Coronary artery (tissue), 2 donors: ENCODE results near the gene FOSL1.

Experiments
- DNase-seq: peaks from one replicate; pipeline ENCODE4 v3.0.0-alpha.2; 2017; ENCODE audit warnings: low spot score
- H3K27ac ChIP-seq, 2 donors: fragments of 200-600 bp; sonication (generic); one replicate each; pipeline ENCODE4 v1.5.1; 2016 to 2019
- H3K4me3 ChIP-seq: fragments of 200-600 bp; sonication (generic); 2 replicates; pipeline ENCODE4 v1.5.1; 2016; ENCODE audit warnings: mild to moderate bottlenecking, moderate library complexity
- TF ChIP-seq, protein P1 (sequence below): fragments of 200-600 bp; sonication (generic); IDR thresholded peaks from one replicate; pipeline ENCODE4 v1.5.1; 2019; ENCODE audit warnings: antibody characterized with exemption

The FOSL1 gene

DNA sequence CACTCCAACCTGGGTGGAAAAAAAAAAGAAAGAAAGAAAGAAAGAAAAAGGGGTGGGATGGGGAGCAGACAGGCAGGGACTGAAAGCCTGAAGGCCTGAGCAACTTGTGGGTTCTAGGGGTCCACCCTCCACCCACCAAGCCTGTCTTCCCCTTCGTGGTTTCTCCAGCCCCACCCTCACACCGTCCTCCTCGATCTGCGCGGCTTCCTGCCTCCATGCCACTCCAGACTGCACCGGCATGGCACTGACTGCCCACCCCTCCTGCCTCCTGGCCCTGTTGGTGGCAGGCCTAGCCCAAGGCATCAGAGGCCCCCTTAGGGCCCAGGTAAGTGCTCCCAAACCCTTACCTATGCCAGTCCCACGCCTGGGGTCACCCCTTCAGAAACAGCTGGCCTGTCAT, 20.6 kb downstream of the FOSL1 start, which contains the start of gene CTSW:
TSS of gene CTSW (plus strand) at position 221 of the 400 bp plus-strand sequence. CDS start at position 239, 18 bp downstream.
- TF ChIP-seq, protein P1, sequence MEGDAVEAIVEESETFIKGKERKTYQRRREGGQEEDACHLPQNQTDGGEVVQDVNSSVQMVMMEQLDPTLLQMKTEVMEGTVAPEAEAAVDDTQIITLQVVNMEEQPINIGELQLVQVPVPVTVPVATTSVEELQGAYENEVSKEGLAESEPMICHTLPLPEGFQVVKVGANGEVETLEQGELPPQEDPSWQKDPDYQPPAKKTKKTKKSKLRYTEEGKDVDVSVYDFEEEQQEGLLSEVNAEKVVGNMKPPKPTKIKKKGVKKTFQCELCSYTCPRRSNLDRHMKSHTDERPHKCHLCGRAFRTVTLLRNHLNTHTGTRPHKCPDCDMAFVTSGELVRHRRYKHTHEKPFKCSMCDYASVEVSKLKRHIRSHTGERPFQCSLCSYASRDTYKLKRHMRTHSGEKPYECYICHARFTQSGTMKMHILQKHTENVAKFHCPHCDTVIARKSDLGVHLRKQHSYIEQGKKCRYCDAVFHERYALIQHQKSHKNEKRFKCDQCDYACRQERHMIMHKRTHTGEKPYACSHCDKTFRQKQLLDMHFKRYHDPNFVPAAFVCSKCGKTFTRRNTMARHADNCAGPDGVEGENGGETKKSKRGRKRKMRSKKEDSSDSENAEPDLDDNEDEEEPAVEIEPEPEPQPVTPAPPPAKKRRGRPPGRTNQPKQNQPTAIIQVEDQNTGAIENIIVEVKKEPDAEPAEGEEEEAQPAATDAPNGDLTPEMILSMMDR, result no peak
- no peak within 1 kb of the TSS for H3K4me3 ChIP-seq
- H3K27ac ChIP-seq, result no peak within 1 kb of the TSS
- no peak for DNase-seq

DNA sequence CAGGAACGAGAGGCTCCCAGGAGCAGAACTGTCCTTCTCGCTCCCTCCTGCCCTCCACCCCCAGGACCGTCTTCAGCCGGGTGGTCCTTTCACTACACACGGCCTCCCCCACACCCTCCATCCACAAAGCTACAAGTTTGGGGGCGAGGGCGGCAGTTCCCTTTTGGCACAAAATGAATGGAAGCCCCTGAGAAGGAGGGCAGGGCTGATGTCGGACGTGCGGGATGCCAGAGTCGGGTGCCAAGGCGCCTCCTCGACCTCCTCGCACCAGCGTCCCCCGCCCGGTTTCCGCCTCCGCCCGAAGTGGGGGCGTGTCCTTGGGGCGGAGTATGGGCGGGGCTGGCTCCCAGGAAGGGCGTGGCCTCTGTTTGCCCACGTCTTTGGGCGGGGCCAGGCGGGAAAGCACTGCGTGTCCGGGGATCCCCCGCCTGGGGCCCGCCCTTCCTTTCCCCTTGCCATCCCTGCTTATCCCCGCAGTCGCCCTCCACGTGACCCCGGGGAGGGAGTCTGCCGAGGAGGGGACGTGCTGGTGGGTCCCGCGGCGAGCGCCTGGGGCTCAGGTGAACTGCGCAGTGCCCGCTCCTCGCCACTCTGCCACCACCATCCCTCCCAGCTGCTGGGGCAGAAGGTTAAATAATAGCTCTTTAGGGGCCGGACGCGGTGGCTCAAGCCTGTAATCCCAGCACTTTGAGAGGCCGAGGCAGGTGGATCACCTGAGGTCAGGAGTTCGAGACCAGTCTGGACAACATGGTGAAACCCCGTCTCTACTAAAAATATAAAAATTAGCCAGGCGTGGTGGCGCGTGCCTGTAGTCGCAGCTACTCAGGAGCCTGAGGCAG, 26.7 kb downstream of the FOSL1 start:
- peak; percentile 97 for DNase-seq
- TF ChIP-seq, protein P1, result no peak
- Histone ChIP-seq H3K27ac (peak overlapping the region; percentile 95 to 96), H3K4me3 (peak overlapping the region; percentile 84)

DNA sequence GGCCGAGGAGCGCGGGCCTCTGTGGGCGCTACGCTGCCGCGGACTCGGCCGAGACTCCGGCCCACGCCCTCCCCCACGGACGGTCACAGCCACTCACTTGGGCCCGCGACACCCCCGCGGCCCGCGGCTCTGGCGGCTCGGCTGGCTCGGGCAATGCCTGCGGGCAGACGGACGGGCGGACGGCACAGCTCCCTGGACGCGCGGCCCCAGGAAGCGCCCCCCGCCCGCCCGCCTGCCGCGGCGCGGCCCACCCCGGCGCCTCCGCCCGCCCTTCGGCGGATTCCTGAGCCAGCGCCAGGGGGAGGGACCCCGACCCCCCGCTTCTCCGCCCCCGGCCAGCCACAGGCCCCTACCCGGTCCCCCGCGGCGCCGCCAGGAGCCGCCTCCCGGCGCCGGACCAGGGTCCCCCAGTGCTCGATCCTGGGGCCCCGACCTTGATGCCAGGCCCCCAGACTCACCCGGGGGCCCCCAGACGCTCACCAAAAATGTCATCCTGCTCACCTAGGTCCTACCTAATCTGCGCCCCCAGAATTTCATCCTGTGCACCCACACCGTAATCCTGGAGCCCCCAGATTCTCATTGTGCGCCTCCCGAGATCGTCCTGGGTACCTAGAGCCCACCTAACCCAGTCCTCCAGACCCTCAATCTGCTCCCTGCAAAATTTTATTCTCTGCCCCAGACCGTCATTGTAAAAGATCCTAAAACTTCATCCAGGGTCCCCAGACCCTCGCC, 27.4 kb downstream of the FOSL1 start, which contains the start of gene EFEMP2:
TSS of gene EFEMP2 (minus strand) at position 215 of the 732 bp plus-strand sequence. CDS start 446 bp downstream, outside the sequence.
- Histone ChIP-seq H3K27ac (peak within 1 kb of the TSS; percentile 95 to 96), H3K4me3 (peak within 1 kb of the TSS; percentile 84)
- DNase-seq, result no peak
- TF ChIP-seq, protein P1, result no peak

DNA sequence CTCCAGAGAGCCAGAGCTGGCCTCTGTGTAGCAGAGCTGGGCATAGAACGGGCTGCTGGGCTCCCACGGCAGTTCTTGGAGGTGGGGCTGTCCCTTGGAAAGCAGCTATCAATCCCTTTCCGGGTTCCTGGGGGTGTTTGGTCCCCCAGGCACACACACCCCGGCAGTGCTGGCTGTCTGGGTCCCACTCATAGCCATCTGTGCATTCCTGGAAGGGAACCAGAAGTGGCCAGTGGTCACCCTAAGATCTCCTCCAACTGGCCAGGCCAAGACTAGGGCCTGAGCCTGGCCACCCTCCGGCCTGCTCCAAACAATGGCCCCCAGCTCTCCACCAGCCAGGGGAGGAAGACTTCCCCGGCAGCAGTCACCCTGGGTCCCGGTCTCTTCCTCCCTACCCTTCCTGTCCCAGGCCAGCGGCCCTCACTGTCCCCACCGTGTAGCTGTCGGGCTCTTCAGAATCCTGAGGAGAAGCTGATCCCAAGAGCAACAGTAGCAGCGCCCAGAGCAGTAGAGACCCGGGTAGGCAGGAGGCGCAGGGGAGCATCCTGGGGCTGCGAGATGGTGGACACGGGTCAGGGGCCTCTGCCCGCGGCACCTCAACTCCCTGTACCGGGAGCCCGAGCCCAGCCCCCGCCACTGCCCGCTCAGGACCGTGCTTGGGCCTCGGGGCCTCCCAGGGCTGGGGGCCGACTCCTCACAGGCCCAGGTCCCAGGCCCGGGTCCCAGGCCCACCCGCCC, 28.2 kb downstream of the FOSL1 start:
- TF ChIP-seq, protein P1, result no peak
- DNase-seq, result no peak
- Histone ChIP-seq H3K27ac (peak overlapping the region; percentile 95 to 96), H3K4me3 (peak overlapping the region; percentile 84)

DNA sequence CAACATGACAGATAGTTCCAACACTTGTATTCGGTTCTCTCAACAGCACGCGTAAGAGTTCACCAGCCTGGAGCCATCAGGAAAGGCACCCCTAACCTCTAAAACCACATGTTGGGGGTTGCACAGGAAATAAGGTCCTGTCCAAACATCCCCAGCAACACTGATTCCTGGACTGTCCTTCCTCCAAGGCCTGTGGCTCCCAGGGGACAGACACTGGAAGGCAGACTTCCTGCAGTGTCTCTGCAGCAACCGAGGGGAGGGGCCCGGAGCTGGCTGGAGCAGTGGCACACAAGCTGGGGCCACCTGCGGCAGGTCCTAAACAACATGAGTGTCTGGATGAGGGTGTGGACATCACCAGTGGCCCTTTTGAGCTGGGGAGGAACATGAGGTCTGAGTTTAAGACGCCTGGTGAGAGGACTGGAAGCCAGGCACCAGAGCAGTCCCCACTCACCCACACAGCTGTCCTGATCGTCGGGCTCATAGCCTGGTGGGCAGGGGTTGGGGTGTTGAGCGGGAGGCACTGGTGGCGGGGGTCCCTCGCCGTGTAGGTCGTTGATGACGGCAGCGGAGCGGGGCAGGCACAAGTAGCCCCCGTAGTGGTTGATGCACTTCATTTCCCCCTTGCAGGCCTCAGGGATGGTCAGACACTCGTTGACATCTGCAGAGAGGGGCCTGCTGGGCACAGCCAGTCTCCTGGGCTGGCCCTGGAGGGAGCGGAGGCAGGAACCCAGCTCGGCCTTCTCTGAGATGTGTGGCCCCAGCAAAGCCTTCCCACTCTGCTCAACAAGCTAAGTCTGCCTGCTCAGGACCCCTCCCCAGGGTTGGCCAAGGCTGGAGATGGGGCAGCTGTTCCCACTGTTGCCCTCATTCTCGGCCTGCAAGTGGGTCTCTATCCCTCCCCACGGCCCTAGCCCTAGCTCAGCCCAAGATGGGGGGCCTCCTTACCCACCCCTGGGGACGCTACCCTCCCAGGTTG, 29.2 kb downstream of the FOSL1 start:
- TF ChIP-seq, protein P1, result no peak
- H3K27ac ChIP-seq, result peak overlapping the region; percentile 95 to 96
- no peak for DNase-seq
- H3K4me3 ChIP-seq, result peak overlapping the region; percentile 84

DNA sequence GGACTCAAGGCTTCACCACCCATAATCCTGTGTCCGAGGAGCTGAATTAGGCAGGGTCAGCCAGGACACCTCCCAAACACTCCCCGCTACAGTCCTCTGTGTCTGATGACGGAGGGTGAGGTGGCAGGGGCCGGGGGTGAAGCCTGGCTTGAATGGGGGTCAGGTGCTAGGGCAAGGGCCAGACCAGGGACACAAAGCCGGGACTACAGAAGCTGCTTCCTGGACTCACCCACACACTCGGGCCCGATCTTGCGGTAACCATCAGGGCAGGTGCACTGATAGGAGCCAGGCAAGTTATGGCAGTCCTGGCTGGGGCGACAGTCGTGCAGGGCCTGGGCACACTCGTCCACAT, 29.9 kb downstream of the FOSL1 start:
- no peak for DNase-seq
- H3K4me3 ChIP-seq, result peak overlapping the region; percentile 84
- TF ChIP-seq, protein P1, result no peak
- peak overlapping the region in 1 of 2 donors; percentile 95 for H3K27ac ChIP-seq
